Head of caudate nucleus (tissue), 42 donors: ENCODE results near the gene ATXN7.

ENCODE experiments used
- DNase-seq, 42 donors: peaks; one replicate each; pipeline versions ENCODE4 v3.0.0 to v3.0.0-alpha.2; 2020 to 2021; ENCODE audit warnings: mixed read lengths in 7 of 42
- intact Hi-C: fragments of 100-400 bp; cut with DNase I; formaldehyde crosslinking; loops from one replicate; pipeline ENCODE4 v1.15.0; 2022

ATXN7 gene

GRCh38 chr3:63972196-63972595 lies 108.5 kb downstream of the ATXN7 start:
- intact Hi-C loops: no loop called here
- DNase-seq: no peak

- peak in 1 of 42 donors; percentile 35 for DNase-seq
- intact Hi-C loops: no loop called here
Observed at GRCh38 chr3:63972987-63973386, 109.3 kb downstream of the ATXN7 start.

GRCh38 chr3:63973406-63973805 lies 109.7 kb downstream of the ATXN7 start:
- intact Hi-C loops: no loop called here
- no peak for DNase-seq

- no peak for DNase-seq
- intact Hi-C loops: no loop called here
Observed at GRCh38 chr3:63974451-63974850, 110.8 kb downstream of the ATXN7 start.

- DNase-seq: peak in 36 of 42 donors; percentile 39 to 82 (median 62)
- intact Hi-C loops: no loop called here
Observed at GRCh38 chr3:63975723-63976122, 112.1 kb downstream of the ATXN7 start.

GRCh38 chr3:63976161-63976871 lies 112.6 kb downstream of the ATXN7 start:
- intact Hi-C loops: no loop called here
- DNase-seq: no peak

GRCh38 chr3:63976872-63977200 lies 113.2 kb downstream of the ATXN7 start:
- intact Hi-C loops: no loop called here
- no peak for DNase-seq

GRCh38 chr3:63977893-63978292 lies 114.2 kb downstream of the ATXN7 start:
- intact Hi-C loops: no loop called here
- no peak for DNase-seq

GRCh38 chr3:63979093-63979885 lies 115.6 kb downstream of the ATXN7 start:
- intact Hi-C loops: no loop called here
- peak in 6 of 42 donors; percentile 35 to 59 (median 49) for DNase-seq

- intact Hi-C loops: no loop called here
- no peak for DNase-seq
Observed at GRCh38 chr3:63980019-63980418, 116.4 kb downstream of the ATXN7 start.

- intact Hi-C loops: no loop called here
- DNase-seq: no peak
Observed at GRCh38 chr3:63980830-63981498, 117.3 kb downstream of the ATXN7 start.

- DNase-seq: no peak
- intact Hi-C loops: no loop called here
Observed at GRCh38 chr3:63981980-63982379, 118.3 kb downstream of the ATXN7 start.

- no peak for DNase-seq
- intact Hi-C loops: no loop called here
Observed at GRCh38 chr3:63984391-63984790, 120.7 kb downstream of the ATXN7 start.

- intact Hi-C loops: no loop called here
- DNase-seq: no peak
Observed at GRCh38 chr3:63986146-63986545, 122.5 kb downstream of the ATXN7 start.

GRCh38 chr3:63986831-63987230 lies 123.2 kb downstream of the ATXN7 start:
- no peak for DNase-seq
- intact Hi-C loops: no loop called here

- intact Hi-C loops: no loop called here
- DNase-seq: no peak
Observed at GRCh38 chr3:63988943-63989342, 125.3 kb downstream of the ATXN7 start.

- DNase-seq: no peak
- intact Hi-C loops: loop anchor here (10.0 kb wide), 1 partner anchor 75 kb away; the partner anchor contains the start of gene SCAANT1
Observed at GRCh38 chr3:63990204-63990603, 126.5 kb downstream of the ATXN7 start.

GRCh38 chr3:63990733-63991132 lies 127.1 kb downstream of the ATXN7 start:
- DNase-seq: peak in 1 of 42 donors; percentile 43
- intact Hi-C loops: loop anchor here (10.0 kb wide), 1 partner anchor 76 kb away; the partner anchor contains the start of gene SCAANT1

- intact Hi-C loops: loop anchor here (10.0 kb wide), 1 partner anchor 77 kb away; the partner anchor contains the start of gene SCAANT1
- DNase-seq: no peak
Observed at GRCh38 chr3:63991666-63992065, 128.0 kb downstream of the ATXN7 start.
